Umbilical cord (tissue), 2 donors: ENCODE results near the gene SLC17A7. TPM values are rescaled to one million over a fixed set of nuclear protein-coding genes. Genes with fewer than 3 reads are reported as not detected.

Source experiments
- DNase-seq: peaks from one replicate; pipeline ENCODE4 v3.0.0-alpha.2; 2015; ENCODE audit warnings: low spot score
- total RNA-seq: library from RNA; depleted of rRNA; stranded (reverse); fragments of >200 nt; gene quantifications from one replicate; pipeline ENCODE4 v1.2.3, GENCODE V29; 2014; ENCODE audit warnings: low replicate concordance; ENCODE audit not compliant: insufficient read depth

Gene SLC17A7
- total RNA-seq, 1 donor from 2014 or later, result 0.72 TPM

GRCh38 chr19:49428547-49429451 lies 12.5 kb downstream of the SLC17A7 start:
- DNase-seq, result no peak

GRCh38 chr19:49427855-49428546 lies 13.3 kb downstream of the SLC17A7 start:
- DNase-seq, result no peak

- DNase-seq, result no peak
These were observed 14.0 kb downstream of the SLC17A7 start for GRCh38 chr19:49427339-49427738.

GRCh38 chr19:49425922-49426592 lies 15.3 kb downstream of the SLC17A7 start:
- no peak for DNase-seq

GRCh38 chr19:49425178-49425577 lies 16.1 kb downstream of the SLC17A7 start, which contains the start of gene GFY:
Gene GFY (plus strand): TSS chr19:49425388. CDS start chr19:49426431, 1,043 bp downstream.
- DNase-seq, result no peak

GRCh38 chr19:49423985-49424303 lies 17.4 kb downstream of the SLC17A7 start:
- DNase-seq, result no peak

GRCh38 chr19:49423071-49423984 lies 18.0 kb downstream of the SLC17A7 start, which contains the start of gene PTH2:
Gene PTH2 (minus strand): TSS chr19:49423441. CDS start chr19:49423339, 102 bp downstream.
- no peak for DNase-seq

GRCh38 chr19:49422407-49423070 lies 18.8 kb downstream of the SLC17A7 start:
- DNase-seq, result no peak

GRCh38 chr19:49421878-49422202 lies 19.5 kb downstream of the SLC17A7 start:
- no peak for DNase-seq

- peak; percentile 78 for DNase-seq
These were observed 20.1 kb downstream of the SLC17A7 start for GRCh38 chr19:49421039-49421877.

- DNase-seq, result no peak
These were observed 21.1 kb downstream of the SLC17A7 start for GRCh38 chr19:49420227-49420626.

GRCh38 chr19:49419173-49419572 lies 22.2 kb downstream of the SLC17A7 start:
- DNase-seq, result no peak

- no peak for DNase-seq
These were observed 22.8 kb downstream of the SLC17A7 start for GRCh38 chr19:49418511-49418910.

GRCh38 chr19:49417088-49417487 lies 24.2 kb downstream of the SLC17A7 start:
- DNase-seq, result no peak

GRCh38 chr19:49415810-49416200 lies 25.5 kb downstream of the SLC17A7 start:
- DNase-seq, result no peak

GRCh38 chr19:49415102-49415809 lies 26.1 kb downstream of the SLC17A7 start:
- DNase-seq, result no peak

- DNase-seq, result no peak
These were observed 27.1 kb downstream of the SLC17A7 start for GRCh38 chr19:49414256-49414655.

- no peak for DNase-seq
These were observed 28.0 kb downstream of the SLC17A7 start for GRCh38 chr19:49413348-49413747.

- peak; percentile 13 for DNase-seq
These were observed 29.5 kb downstream of the SLC17A7 start for GRCh38 chr19:49411681-49412326.
